ENCODE data around the gene DDIT3. TPM values are rescaled to one million over a fixed set of nuclear protein-coding genes. Genes with fewer than 3 reads are reported as not detected.
A peak's percentile ranks its signal among the peaks of the same experiment; 100 is the strongest.
"Not testable (repeated sequence)": the region's sequence is repeated elsewhere in the genome, so short reads cannot be mapped to it uniquely, and the experiment has no call there.

Gene DDIT3
- total RNA-seq, 2 experiments from 2014 or later = 28.0 TPM

DNA sequence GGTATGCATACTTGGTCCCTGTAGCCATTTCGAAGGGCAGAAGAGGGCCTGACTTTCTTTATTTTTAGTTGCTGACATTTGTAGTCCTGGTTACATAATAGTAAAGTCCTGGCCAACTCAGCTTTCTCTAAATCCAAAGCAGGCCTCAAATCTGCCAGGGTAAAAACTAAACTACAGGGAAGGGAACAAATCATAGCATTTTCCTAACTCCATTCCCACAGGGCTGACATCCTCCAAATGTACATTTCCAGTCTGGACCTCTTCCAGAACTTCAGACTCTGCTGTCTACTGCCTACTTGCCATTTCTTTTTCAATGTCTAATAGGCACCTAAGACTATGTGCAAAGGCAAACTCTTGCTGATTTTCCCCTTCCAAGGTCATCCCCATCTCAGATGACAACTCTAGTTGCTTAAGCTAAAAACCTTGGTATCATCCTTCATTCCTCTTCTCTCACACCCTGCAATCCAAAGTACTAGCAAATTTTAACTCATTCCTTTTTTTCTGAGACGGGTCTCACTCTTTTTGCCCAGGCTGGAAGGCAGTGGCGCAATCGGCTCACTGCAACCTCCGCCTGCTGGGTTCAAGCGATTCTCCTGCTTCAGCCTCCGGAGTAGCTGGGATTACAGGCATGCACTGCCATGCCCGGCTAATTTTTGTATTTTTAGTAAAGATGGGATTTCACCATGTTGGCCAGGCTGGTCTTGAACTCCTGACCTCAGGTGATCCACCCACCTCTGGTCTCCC, 2.0 kb downstream of the DDIT3 start:
- Mint-ChIP-seq H3K27ac (peak overlapping the region; percentile 99), H3K36me3 (ENCODE audit: low read depth) (peaks cover 60% of the 10 kb centered on the region), H3K27me3 (no peaks in the 10 kb centered on the region), H3K4me1 (ENCODE audit: low read depth) (peaks cover 48% of the 10 kb centered on the region), H3K4me3 (peak overlapping the region; percentile 95), H3K9me3 (no peaks in the 10 kb centered on the region)
- intact Hi-C loops (cut with micrococcal nuclease) = no loop called here
- POLR2A ChIA-PET = interaction anchor here (1.1 to 5.7 kb wide), 5 partner anchors 8 to 47 kb away, joined by 3 to 50 read pairs (median 15); partner anchors contain the start of gene MARS1
- CTCF ChIA-PET = interaction anchor here (1.2 kb wide), 1 partner anchor 63 kb away, joined by 3 read pairs; the partner anchor contains the start of gene INHBE
- ATAC-seq (no peak), DNase-seq (no peak)
- TF ChIP-seq, protein P1, sequence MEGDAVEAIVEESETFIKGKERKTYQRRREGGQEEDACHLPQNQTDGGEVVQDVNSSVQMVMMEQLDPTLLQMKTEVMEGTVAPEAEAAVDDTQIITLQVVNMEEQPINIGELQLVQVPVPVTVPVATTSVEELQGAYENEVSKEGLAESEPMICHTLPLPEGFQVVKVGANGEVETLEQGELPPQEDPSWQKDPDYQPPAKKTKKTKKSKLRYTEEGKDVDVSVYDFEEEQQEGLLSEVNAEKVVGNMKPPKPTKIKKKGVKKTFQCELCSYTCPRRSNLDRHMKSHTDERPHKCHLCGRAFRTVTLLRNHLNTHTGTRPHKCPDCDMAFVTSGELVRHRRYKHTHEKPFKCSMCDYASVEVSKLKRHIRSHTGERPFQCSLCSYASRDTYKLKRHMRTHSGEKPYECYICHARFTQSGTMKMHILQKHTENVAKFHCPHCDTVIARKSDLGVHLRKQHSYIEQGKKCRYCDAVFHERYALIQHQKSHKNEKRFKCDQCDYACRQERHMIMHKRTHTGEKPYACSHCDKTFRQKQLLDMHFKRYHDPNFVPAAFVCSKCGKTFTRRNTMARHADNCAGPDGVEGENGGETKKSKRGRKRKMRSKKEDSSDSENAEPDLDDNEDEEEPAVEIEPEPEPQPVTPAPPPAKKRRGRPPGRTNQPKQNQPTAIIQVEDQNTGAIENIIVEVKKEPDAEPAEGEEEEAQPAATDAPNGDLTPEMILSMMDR (IDR thresholded peaks at IDR 0.05) = no peak

DNA sequence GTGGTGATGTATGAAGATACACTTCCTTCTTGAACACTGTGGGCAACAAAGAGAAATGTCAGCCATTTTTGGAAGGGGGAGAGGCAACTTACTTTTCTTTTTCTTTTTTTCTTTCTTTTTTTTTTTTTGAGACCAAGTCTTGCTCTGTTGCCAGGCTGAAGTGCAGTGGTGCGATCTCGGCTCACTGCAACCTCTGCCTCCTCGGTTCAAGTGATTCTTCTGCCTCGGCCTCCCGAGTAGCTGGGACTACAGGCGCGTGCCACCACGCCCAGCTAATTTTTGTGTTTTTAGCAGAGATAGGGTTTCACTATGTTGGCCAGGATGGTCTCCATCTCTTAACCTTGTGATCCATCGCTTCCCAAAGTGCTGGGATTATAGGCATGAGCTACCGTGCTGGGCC, 2.6 kb downstream of the DDIT3 start:
- peak overlapping the region; percentile 95 for H3K4me3 Mint-ChIP-seq
- peaks cover 44% of the 10 kb centered on the region for H3K4me1 Mint-ChIP-seq (ENCODE audit: low read depth)

DNA sequence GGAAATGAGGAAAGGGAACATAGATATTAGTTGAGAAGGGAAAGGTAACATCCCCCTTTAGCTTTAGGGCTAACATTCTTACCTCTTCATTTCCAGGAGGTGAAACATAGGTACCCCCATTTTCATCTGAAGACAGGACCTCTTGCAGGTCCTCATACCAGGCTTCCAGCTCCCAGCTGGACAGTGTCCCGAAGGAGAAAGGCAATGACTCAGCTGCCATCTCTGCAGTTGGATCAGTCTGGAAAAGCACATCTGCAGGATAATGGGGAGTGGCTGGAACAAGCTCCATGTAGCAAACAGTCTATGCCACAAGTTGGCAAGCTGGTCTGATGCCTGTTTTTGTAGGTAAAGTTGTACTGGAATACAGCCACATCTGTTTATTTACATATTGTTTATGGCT, 3.1 kb downstream of the DDIT3 start:
- DNase-seq (no peak), ATAC-seq (no peak)
- Mint-ChIP-seq H3K9me3 (no peaks in the 10 kb centered on the region), H3K27ac (peak overlapping the region; percentile 99), H3K36me3 (ENCODE audit: low read depth) (peaks cover 72% of the 10 kb centered on the region), H3K4me1 (ENCODE audit: low read depth) (peaks cover 44% of the 10 kb centered on the region), H3K4me3 (no peak overlapping the region), H3K27me3 (no peaks in the 10 kb centered on the region)
- intact Hi-C loops (cut with micrococcal nuclease) = no loop called here
- ChIA-PET POLR2A (interaction anchor here (1.0 to 5.7 kb wide), 5 partner anchors 10 to 93 kb away, joined by 3 to 50 read pairs (median 3); partner anchors contain the start of gene MARS1), CTCF (no interaction called here)
- TF ChIP-seq, protein P1 (IDR thresholded peaks at IDR 0.05) = no peak

More for the DNA sequence above, 2.6 kb downstream of the DDIT3 start:
- POLR2A ChIA-PET = interaction anchor here (1.0 to 5.7 kb wide), 4 partner anchors 18 to 93 kb away, joined by 3 to 50 read pairs (median 18); partner anchors contain the start of gene MARS1
- H3K9me3 Mint-ChIP-seq; ATAC-seq; intact Hi-C loops (cut with micrococcal nuclease); DNase-seq; H3K27me3 Mint-ChIP-seq: not testable (repeated sequence)
- H3K36me3 Mint-ChIP-seq (ENCODE audit: low read depth) = peaks cover 66% of the 10 kb centered on the region
- CTCF ChIA-PET = interaction anchor here (1.2 kb wide), 1 partner anchor 62 kb away, joined by 3 read pairs; the partner anchor contains the start of gene INHBE
- H3K27ac Mint-ChIP-seq = peak overlapping the region; percentile 99

DNA sequence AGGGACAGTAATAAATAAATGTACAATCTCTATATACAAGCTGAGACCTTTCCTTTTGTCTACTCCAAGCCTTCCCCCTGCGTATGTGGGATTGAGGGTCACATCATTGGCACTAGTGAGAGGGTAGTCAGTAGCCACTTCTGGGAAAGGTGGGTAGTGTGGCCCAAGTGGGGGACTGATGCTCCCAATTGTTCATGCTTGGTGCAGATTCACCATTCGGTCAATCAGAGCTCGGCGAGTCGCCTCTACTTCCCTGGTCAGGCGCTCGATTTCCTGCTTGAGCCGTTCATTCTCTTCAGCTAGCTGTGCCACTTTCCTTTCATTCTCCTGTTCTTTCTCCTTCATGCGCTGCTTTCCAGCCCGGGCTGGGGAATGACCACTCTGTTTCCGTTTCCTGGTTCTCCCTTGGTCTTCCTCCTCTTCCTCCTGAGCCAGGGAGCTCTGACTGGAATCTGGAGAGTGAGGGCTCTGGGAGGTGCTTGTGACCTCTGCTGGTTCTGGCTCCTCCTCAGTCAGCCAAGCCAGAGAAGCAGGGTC, 3.6 kb downstream of the DDIT3 start:
- H3K27me3 Mint-ChIP-seq = no peaks in the 10 kb centered on the region
- ATAC-seq = no peak
- CTCF ChIA-PET = interaction anchor here (1.3 to 1.6 kb wide), 2 partner anchors 30 to 58 kb away, joined by 3 to 5 read pairs; partner anchors contain the start of gene DCTN2
- H3K27ac Mint-ChIP-seq = peak overlapping the region; percentile 99
- peaks cover 40% of the 10 kb centered on the region for H3K4me1 Mint-ChIP-seq (ENCODE audit: low read depth)
- peaks cover 75% of the 10 kb centered on the region for H3K36me3 Mint-ChIP-seq (ENCODE audit: low read depth)
- intact Hi-C loops (cut with micrococcal nuclease) = no loop called here
- no peaks in the 10 kb centered on the region for H3K9me3 Mint-ChIP-seq
- POLR2A ChIA-PET = interaction anchor here (1.0 to 5.7 kb wide), 5 partner anchors 11 to 94 kb away, joined by 3 to 50 read pairs (median 3); partner anchors contain the start of gene MARS1
- TF ChIP-seq, protein P1 (IDR thresholded peaks at IDR 0.05) = no peak
- DNase-seq = no peak
- no peak overlapping the region for H3K4me3 Mint-ChIP-seq

DNA sequence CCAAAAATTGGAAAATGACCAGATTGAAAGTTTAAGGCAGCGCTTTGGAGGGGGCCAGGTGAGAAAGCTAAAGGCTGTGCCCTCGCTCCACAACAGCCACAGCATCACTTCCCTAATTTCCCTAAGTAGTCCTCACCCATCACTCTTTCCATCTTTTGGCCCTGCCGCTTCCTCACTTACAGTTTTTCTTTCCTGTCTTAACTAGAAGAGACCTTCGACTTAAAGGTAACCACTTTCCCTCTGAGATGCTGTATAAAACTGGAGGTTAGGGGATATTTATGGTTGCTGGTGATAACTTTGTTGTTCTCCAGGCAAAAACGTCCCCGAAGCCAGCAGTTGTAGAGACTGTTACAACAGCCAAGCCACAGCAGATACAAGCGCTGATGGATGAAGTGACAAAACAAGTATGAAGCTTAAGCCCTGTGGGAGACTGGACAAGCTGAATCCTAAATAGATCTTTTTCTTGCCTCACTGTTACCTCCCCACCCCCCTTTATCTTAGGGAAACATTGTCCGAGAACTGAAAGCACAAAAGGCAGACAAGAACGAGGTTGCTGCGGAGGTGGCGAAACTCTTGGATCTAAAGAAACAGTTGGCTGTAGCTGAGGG, 4.3 kb downstream of the DDIT3 start:
- DNase-seq (no peak), ATAC-seq (no peak)
- Mint-ChIP-seq H3K27me3 (no peaks in the 10 kb centered on the region), H3K4me3 (no peak overlapping the region), H3K27ac (peak overlapping the region; percentile 23), H3K4me1 (ENCODE audit: low read depth) (peaks cover 34% of the 10 kb centered on the region), H3K36me3 (ENCODE audit: low read depth) (peaks cover 79% of the 10 kb centered on the region), H3K9me3 (no peaks in the 10 kb centered on the region)
- TF ChIP-seq, protein P1 (IDR thresholded peaks at IDR 0.05) = no peak
- ChIA-PET CTCF (interaction anchor here (1.3 to 2.0 kb wide), 3 partner anchors 12 to 57 kb away, joined by 3 to 9 read pairs (median 5); partner anchors contain the start of gene DCTN2), POLR2A (interaction anchor here (0.7 to 5.7 kb wide), 5 partner anchors 11 to 115 kb away, joined by 3 to 50 read pairs (median 3); partner anchors contain the start of gene MARS1)
- intact Hi-C loops (cut with micrococcal nuclease) = no loop called here

Data from activated CD8-positive, alpha-beta T cell treated with anti-CD3 and anti-CD28 coated beads for 36 hours (primary cell).